Stimulated activated CD4-positive, alpha-beta T cell treated with anti-CD3 and anti-CD28 coated beads, Interleukin-1b, Interleukin-23, amount 100 ng/mL, for 1 hour (primary cell): ENCODE results near the gene TBX20.
"Not testable (repeated sequence)": the region's sequence is repeated elsewhere in the genome, so short reads cannot be mapped to it uniquely, and the experiment has no call there.

Experiments
- DNase-seq, 2 donors: peaks; one replicate each; pipeline ENCODE4 v3.0.0-alpha.2; 2020; ENCODE audit warnings: low read depth in 2 of 2

The TBX20 gene

DNA sequence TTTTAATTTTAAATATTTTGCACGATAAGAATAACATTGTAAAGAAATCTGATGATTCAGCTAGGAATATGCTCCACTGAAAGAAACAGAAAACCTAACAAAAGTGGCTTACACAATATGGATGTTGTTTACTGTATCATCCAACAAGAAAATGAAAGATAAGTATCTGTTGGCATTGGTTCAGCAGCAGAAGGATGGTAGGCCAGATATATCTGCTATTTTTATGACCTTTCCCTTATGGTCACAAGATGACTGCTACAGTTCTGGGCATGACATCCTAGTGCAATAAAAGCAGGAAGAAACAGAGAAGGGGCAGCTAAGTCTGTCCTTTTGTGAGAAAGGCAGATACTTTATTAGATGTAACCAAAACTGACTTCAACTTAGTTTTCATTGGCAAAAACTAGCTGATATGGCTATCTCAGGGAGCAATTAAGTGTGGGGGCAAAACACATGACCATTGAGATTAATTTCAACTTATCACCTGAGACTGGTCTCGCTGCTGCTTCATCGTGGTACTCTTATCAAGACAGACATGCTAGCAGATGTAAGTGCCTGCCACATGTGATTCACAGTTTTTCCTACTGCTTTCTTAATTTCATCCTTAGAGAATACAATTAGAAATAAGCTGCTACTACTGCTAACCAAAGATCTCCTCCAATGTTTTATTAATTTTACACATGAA, 92.7 kb downstream of the TBX20 start:
- not testable (repeated sequence) for DNase-seq
